ENCODE results near the gene PTGIS. TPM values are rescaled to one million over a fixed set of nuclear protein-coding genes. Genes with fewer than 3 reads are reported as not detected.
"Not testable (repeated sequence)": the region's sequence is repeated elsewhere in the genome, so short reads cannot be mapped to it uniquely, and the experiment has no call there.

The PTGIS gene
- polyA plus RNA-seq, 2 of the 4 experiments (the other 2 are of a cell fraction): 0.03 to 0.04 TPM

GRCh38 chr20:49612127-49612738 lies 44.3 kb upstream of the PTGIS start:
- no peak for FAIRE-seq
- Histone ChIP-seq H3K4me3 (no peak overlapping the region), H3K9me3 (no peaks in the 10 kb centered on the region), H3K4me1 (peaks cover 36% of the 10 kb centered on the region), H3K27ac (peak overlapping the region; percentile 85 to 88), H3K4me2 (no peak overlapping the region)
- 86% methylated on average over 6 of the region's 6 CpGs for WGBS (ENCODE audit: missing lambda C conversion rate)
- CTCF ChIA-PET: interaction anchor here (0.6 to 12.7 kb wide), 39 partner anchors 9 to 312 kb away, joined by 3 to 546 read pairs (median 4); no protein-coding TSS in a partner anchor
- ATAC-seq: no peak
- no peak for DNase-seq (ENCODE audit: low read depth in 1 of 2, low spot score in 1 of 2)
- POLR2A ChIA-PET: interaction anchor here (0.8 kb wide), 1 partner anchor 200 kb away, joined by 3 read pairs; the partner anchor contains the start of gene SLC9A8
- TF ChIP-seq CBX2 (IDR thresholded peaks at IDR 0.05; ENCODE audit: borderline replicate concordance, low read depth): no peak
- no peak for TF ChIP-seq ZSCAN20 (CRISPR knock-in tag; IDR thresholded peaks at IDR 0.05)
- no peak for TF ChIP-seq FOSB (CRISPR knock-in tag; IDR thresholded peaks at IDR 0.05)
- TF ChIP-seq MAX (IDR thresholded peaks at IDR 0.05): no peak
- peak; percentile 52; the same call in 1 of the 2 replicates for TF ChIP-seq REST (IDR thresholded peaks at IDR 0.05)
- TF ChIP-seq TFCP2L1 (CRISPR knock-in tag; IDR thresholded peaks at IDR 0.05): no peak

- Histone ChIP-seq H3K4me2 (peak overlapping the region; percentile 83), H3K27ac (peak overlapping the region; percentile 85 to 88), H3K4me1 (peaks cover 32% of the 10 kb centered on the region), H3K4me3 (peak overlapping the region; percentile 52)
- ChIA-PET POLR2A (interaction anchor here (0.8 kb wide), 1 partner anchor 201 kb away, joined by 3 read pairs; the partner anchor contains the start of gene SLC9A8), CTCF (interaction anchor here (0.6 to 12.7 kb wide), 39 partner anchors 9 to 312 kb away, joined by 3 to 546 read pairs (median 4); no protein-coding TSS in a partner anchor)
- H3K9me3 ChIP-seq; FAIRE-seq; ATAC-seq; DNase-seq (ENCODE audit: low read depth in 1 of 2, low spot score in 1 of 2): not testable (repeated sequence)
- 69% methylated on average over 6 of the region's 6 CpGs for WGBS (ENCODE audit: missing lambda C conversion rate)
Measured at GRCh38 chr20:49611539-49612126, 43.7 kb upstream of the PTGIS start.

GRCh38 chr20:49610691-49611538 lies 43.0 kb upstream of the PTGIS start:
- ChIA-PET POLR2A (interaction anchor here (0.6 to 1.0 kb wide), 3 partner anchors 179 to 284 kb away, joined by 3 to 4 read pairs (median 3); no protein-coding TSS in a partner anchor), CTCF (interaction anchor here (0.6 to 12.7 kb wide), 103 partner anchors 9 to 426 kb away, joined by 3 to 546 read pairs (median 5); partner anchors contain the start of genes B4GALT5 and SLC9A8)
- H3K9me3 ChIP-seq: no peaks in the 10 kb centered on the region
- peaks cover 27% of the 10 kb centered on the region for H3K4me1 ChIP-seq
- H3K4me3 ChIP-seq: peak overlapping the region; percentile 52
- peak overlapping the region; percentile 85 to 88 for H3K27ac ChIP-seq
- H3K4me2 ChIP-seq: peak overlapping the region; percentile 83
- peak; percentile 92 to 98 for DNase-seq (ENCODE audit: low read depth in 1 of 2, low spot score in 1 of 2)
- FAIRE-seq: no peak
- peak; percentile 87 to 92 for ATAC-seq
- WGBS (ENCODE audit: missing lambda C conversion rate): 7% methylated on average over 35 of the region's 48 CpGs
- TF ChIP-seq CHD2 (IDR thresholded peaks at IDR 0.05; ENCODE audit: low read length, partially characterized antibody): no peak
- TF ChIP-seq EHF (CRISPR knock-in tag; IDR thresholded peaks at IDR 0.05): no peak
- no peak for TF ChIP-seq HMGXB4 (CRISPR knock-in tag; IDR thresholded peaks at IDR 0.05; ENCODE audit: borderline replicate concordance)
- TF ChIP-seq POLR2AphosphoS2 (conservative IDR thresholded peaks at IDR 0.05; ENCODE audit: low read length): no peak
- no peak for TF ChIP-seq EP300 (IDR thresholded peaks at IDR 0.05)
- TF ChIP-seq ZNF302 (CRISPR knock-in tag; IDR thresholded peaks at IDR 0.05): no peak
- no peak for TF ChIP-seq CBX8 (IDR thresholded peaks at IDR 0.05)
- no peak for TF ChIP-seq HOXA7 (CRISPR knock-in tag; IDR thresholded peaks at IDR 0.05)
- TF ChIP-seq MAFK (IDR thresholded peaks at IDR 0.05; ENCODE audit: partially characterized antibody): no peak
- peak; percentile 92 for TF ChIP-seq MAX (IDR thresholded peaks at IDR 0.05)
- no peak for TF ChIP-seq HEYL (CRISPR knock-in tag; IDR thresholded peaks at IDR 0.05)
- no peak for TF ChIP-seq RCOR1 (IDR thresholded peaks at IDR 0.05; ENCODE audit: low read depth, low read length)
- TF ChIP-seq NPAS2 (CRISPR knock-in tag; IDR thresholded peaks at IDR 0.05; ENCODE audit: borderline replicate concordance): no peak
- TF ChIP-seq TP53 (CRISPR knock-in tag; IDR thresholded peaks at IDR 0.05): no peak
- no peak; the same call in 1 of the 2 replicates for TF ChIP-seq RARB (CRISPR knock-in tag; IDR thresholded peaks at IDR 0.05)
- TF ChIP-seq HES2 (IDR thresholded peaks at IDR 0.05): no peak
- no peak for TF ChIP-seq PBX3 (IDR thresholded peaks at IDR 0.05)
- no peak for TF ChIP-seq HOXB13 (CRISPR knock-in tag; IDR thresholded peaks at IDR 0.05; ENCODE audit: low read depth)
